KMS-11 (cell line): Measurements from ENCODE around the gene VAV2.

Experiments
- H2AFZ ChIP-seq: fragments of 200-600 bp; sonication (generic); 2 replicates; pipeline ENCODE4 v1.6.1; 2016; ENCODE audit warnings: antibody characterized with exemption, mixed run types, low read depth
- H3K27ac ChIP-seq: fragments of 200-600 bp; sonication (generic); 2 replicates; pipeline ENCODE4 v1.6.1; 2016; ENCODE audit warnings: mild to moderate bottlenecking, mixed run types
- H3K27me3 ChIP-seq: fragments of 200-600 bp; sonication (generic); 2 replicates; pipeline ENCODE4 v1.6.1; 2017; ENCODE audit warnings: mild to moderate bottlenecking, low read depth, mixed run types, moderate library complexity; ENCODE audit not compliant: insufficient read depth
- H3K36me3 ChIP-seq: fragments of 200-600 bp; sonication (generic); 2 replicates; pipeline ENCODE4 v1.6.1; 2017; ENCODE audit warnings: mild to moderate bottlenecking, mixed run types; ENCODE audit not compliant: insufficient read depth
- H3K4me1 ChIP-seq: fragments of 200-600 bp; sonication (generic); 2 replicates; pipeline ENCODE4 v1.6.1; 2016; ENCODE audit warnings: mild to moderate bottlenecking, low read depth, mixed run types; ENCODE audit not compliant: poor library complexity, severe bottlenecking
- H3K4me2 ChIP-seq: fragments of 200-600 bp; sonication (generic); 2 replicates; pipeline ENCODE4 v1.7.0; 2016; ENCODE audit warnings: mild to moderate bottlenecking, mixed run types
- H3K4me3 ChIP-seq: fragments of 200-600 bp; sonication (generic); IDR thresholded peaks from 2 replicates; pipeline ENCODE4 v1.6.1; 2017; ENCODE audit warnings: low read depth, low read length, mixed read lengths; ENCODE audit not compliant: insufficient read depth
- H3K79me2 ChIP-seq: fragments of 200-600 bp; sonication (generic); 2 replicates; pipeline ENCODE4 v1.6.1; 2016; ENCODE audit warnings: low read depth, mixed run types; ENCODE audit not compliant: insufficient read depth
- H3K9ac ChIP-seq: fragments of 200-600 bp; sonication (generic); 2 replicates; pipeline ENCODE4 v1.6.1; 2016; ENCODE audit warnings: mild to moderate bottlenecking, mixed run types
- H4K20me1 ChIP-seq: fragments of 200-600 bp; sonication (generic); 2 replicates; pipeline ENCODE4 v1.6.1; 2016; ENCODE audit warnings: mild to moderate bottlenecking, mixed run types; ENCODE audit not compliant: insufficient read depth
- CTCF ChIP-seq: fragments of 200-600 bp; sonication (generic); conservative IDR thresholded peaks from 2 replicates; pipeline ENCODE4 v1.6.1; 2017; ENCODE audit warnings: low read depth, mild to moderate bottlenecking, antibody characterized with exemption, low read length, moderate library complexity, mixed read lengths

VAV2 gene

GRCh38 chr9:134035041-134036039 lies 43.2 kb upstream of the VAV2 start:
- H3K4me3 ChIP-seq = no peak overlapping the region
- H3K27me3 ChIP-seq = no peaks in the 10 kb centered on the region
- no peaks in the 10 kb centered on the region for H4K20me1 ChIP-seq
- H3K9ac ChIP-seq = no peak overlapping the region
- no peak for TF ChIP-seq CTCF
- peaks cover 25% of the 10 kb centered on the region for H3K4me1 ChIP-seq
- no peaks in the 10 kb centered on the region for H3K36me3 ChIP-seq
- H3K79me2 ChIP-seq = no peaks in the 10 kb centered on the region
- H3K4me2 ChIP-seq = no peak overlapping the region
- H2AFZ ChIP-seq = no peak overlapping the region
- H3K27ac ChIP-seq = no peak overlapping the region

- no peaks in the 10 kb centered on the region for H3K36me3 ChIP-seq
- H3K9ac ChIP-seq = no peak overlapping the region
- peaks cover 32% of the 10 kb centered on the region for H3K4me1 ChIP-seq
- no peak for TF ChIP-seq CTCF
- H3K79me2 ChIP-seq = no peaks in the 10 kb centered on the region
- H3K4me3 ChIP-seq = no peak overlapping the region
- H3K27me3 ChIP-seq = no peaks in the 10 kb centered on the region
- no peak overlapping the region for H2AFZ ChIP-seq
- H4K20me1 ChIP-seq = no peaks in the 10 kb centered on the region
- H3K4me2 ChIP-seq = no peak overlapping the region
- H3K27ac ChIP-seq = no peak overlapping the region
These were observed 42.3 kb upstream of the VAV2 start for GRCh38 chr9:134034215-134035040.

GRCh38 chr9:134033516-134034214 lies 41.5 kb upstream of the VAV2 start:
- no peak overlapping the region for H2AFZ ChIP-seq
- H3K4me2 ChIP-seq = no peak overlapping the region
- no peaks in the 10 kb centered on the region for H3K36me3 ChIP-seq
- no peaks in the 10 kb centered on the region for H3K79me2 ChIP-seq
- no peak overlapping the region for H3K27ac ChIP-seq
- no peak overlapping the region for H3K9ac ChIP-seq
- H4K20me1 ChIP-seq = no peaks in the 10 kb centered on the region
- no peak overlapping the region for H3K4me3 ChIP-seq
- no peaks in the 10 kb centered on the region for H3K27me3 ChIP-seq
- no peak for TF ChIP-seq CTCF
- H3K4me1 ChIP-seq = peaks cover 32% of the 10 kb centered on the region
